Effector CD4-positive, alpha-beta T cell (primary cell): Measurements from ENCODE around the gene COL19A1.
A peak's percentile ranks its signal among the peaks of the same experiment; 100 is the strongest.
"Not testable (repeated sequence)": the region's sequence is repeated elsewhere in the genome, so short reads cannot be mapped to it uniquely, and the experiment has no call there.

ENCODE experiments used
- DNase-seq: peaks from one replicate; pipeline ENCODE4 v3.0.0-alpha.2; 2020

COL19A1 gene

DNA sequence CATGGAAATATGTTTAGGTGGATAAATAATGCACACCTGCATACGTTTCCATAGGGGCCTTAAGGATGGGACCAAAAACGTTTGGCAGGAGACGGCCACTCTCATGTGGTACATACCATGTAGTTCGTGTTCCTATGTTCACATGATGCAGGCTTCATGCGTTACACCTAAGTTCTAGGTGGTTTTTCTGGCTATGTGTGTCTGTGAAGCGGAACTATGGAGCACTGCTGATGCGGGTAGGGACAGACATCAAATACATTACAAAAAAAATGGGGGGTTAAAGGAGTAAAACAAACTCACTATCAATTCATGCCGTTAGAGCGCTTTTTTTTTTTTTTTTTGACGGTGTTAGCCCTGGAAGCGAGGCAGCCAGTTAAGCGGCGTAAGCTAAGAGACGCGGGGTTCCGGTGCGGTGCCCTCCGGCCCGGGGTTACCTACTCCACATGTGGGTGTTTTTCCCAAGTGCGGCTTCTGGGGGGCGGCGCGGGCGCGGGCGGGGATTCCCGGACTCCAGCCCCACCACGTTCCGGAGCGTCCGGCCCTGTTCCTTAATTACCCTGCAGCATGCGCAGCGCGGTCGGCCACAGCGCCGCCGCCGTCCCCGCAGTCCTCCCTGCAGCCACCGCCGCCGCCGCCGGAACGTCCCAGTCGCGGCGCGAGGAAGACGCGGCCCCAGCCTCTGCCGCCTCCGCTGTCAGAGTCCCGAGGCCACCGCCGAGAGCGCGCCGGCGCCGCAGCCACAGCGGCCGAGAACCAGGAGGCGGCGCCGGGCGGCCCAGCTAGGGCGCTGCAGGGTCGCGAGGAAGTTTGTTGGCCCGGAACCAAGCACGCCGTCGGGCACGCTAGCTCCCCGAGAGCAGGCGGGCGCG is 648 bp downstream of the COL19A1 start:
- DNase-seq: peak; percentile 45

DNA sequence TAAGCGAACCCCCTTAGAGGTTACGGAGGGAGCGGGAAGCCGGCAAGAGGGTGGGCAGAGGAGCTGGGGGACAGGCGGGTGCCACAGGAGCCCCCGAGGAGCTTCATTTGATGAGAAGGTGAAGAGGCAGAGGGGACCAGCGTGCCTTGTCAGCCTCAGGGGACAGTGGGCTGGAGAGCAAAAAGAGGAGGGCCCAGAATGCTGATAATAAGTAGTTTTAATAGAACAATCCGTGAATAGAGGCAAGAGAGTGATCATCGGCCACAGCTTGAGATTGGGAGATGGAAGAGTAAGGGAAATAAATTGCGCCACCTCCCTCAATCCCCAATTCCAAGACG is 1.3 kb downstream of the COL19A1 start:
- DNase-seq: no peak

DNA sequence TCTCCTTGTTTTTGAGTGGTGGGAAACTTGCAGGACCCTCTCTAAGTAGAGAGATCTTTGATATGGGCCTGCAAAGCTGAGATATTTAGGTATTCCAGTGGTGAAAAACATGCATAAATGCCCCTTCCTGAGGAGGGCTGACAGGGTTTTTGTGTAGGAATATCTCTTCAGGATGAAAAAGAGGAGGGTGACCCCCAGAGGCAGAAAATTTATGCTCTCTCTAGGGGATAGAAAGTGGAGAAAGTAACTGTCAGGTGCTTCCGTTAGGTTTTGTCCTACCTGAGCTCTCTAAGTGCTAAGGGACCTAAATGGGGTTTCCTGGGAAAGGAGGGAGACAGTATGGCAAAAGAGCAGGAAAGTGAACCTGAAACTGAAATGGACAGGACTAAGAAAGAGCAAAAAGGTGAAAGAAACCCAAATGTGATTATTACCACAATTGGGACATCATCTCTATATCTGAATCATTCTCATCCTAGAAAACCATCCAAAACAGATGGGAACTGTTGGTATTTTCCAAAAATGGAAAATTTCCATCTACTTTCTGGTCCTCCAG is 2.0 kb downstream of the COL19A1 start:
- DNase-seq: no peak

DNA sequence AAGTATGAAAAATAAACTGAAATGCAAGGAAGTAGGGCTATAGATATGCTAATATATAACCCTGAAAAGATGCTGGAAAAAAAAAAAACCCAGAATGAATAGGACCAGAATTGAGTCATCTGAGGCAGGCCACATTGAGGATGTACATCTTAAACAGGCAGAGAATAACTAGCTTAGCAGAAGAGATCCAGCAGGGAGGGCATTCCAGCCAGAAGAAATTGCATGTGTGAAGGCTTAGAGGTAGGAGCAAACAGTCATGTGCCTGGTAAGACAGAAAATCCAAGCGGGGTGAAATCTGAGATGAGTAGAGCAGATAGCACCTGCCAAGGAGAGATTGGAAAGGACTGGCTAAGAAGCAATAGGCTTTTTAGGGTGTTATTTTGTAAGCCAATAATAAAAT is 2.6 kb downstream of the COL19A1 start:
- no peak for DNase-seq

DNA sequence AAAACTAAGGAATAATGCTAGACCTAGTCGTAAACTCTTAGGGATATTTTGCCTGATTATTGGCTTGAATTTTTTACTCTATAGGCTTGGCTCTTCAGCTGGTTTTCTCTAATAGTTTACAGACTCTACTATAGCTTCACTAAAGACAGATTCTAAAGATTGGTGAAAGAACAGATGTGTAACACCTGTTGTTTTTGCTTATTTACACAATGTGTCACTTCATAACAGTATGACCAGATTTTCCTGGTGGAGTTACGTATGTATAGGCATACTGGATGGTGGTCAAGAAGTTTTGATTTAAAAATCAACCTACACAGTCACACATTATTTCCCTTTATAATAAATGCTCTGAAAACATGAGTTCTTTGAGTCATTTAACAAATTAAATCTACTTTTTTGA is 4.8 kb downstream of the COL19A1 start:
- no peak for DNase-seq

DNA sequence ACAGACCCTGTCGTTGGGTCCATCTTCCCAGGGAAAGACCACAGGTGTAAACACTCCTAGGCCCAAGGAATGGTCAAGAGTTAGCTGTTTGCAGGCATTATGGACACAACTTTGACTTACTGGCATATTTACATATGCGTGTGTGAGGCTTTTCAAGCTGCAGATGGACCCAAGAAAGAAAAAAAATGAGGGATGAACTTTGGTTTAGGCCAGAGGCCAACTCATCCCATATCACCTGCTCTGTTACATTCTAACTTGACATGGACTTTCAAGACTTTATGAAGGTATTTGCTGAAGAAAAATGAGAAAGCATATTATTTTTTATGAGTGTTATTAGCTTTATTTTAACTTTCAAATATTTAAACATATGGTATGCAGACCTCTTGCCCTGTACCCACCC is 6.9 kb downstream of the COL19A1 start:
- no peak for DNase-seq

DNA sequence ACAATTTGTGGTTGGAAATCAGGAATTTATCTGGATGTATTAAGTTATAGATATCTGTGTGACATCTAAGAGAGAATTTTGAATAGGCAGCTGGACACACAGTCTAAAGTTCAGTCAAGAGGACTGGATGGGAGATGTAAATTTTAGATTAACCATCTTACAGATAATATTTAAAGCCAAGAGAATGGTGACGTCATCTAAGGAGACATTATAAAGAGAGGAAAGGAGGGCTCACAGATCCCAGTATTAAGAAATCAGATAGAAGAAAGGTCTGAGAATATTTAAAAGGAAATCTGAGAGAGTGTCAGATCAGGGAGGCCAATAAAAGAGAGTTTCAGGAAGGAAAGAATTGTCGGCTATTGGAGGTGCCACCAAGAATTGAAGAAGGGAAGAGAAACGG is 9.4 kb downstream of the COL19A1 start:
- no peak for DNase-seq

DNA sequence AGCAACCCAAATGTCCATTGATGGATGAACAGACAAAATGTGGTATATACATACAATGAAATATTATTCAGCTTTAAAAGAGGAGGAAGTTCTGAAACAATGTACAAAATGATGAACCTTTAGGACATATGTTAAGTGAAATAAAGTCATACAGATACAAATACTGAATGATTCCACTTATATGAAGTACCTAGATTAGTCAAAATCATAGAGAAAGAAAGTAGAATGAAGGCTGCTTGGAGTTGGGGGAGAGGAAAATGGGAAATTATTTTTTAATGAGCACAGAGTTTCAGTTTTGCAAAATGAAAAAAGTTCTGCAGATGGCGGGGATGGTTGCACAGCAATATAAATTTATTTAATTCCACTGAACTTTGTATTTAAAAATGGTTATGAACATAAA is 12.4 kb downstream of the COL19A1 start:
- no peak for DNase-seq

DNA sequence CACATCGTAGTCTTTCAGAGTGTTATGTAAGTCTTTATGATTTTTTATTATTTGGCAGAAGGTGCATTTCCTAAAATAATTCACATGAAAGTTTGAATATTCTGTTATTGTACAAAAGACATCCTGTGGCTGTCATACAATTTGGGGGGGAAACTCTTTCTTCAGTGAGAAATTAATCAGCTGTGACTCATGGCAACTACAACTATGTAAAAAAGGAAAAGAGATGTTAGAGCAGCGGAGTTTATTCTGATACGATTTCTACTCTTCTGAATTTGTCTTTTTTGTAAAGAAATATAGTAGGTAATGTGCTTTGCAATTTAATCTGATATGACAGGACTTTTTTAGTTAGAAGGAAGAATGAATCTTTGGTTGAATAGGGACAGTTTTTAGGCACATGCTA is 14.2 kb downstream of the COL19A1 start:
- DNase-seq: no peak

DNA sequence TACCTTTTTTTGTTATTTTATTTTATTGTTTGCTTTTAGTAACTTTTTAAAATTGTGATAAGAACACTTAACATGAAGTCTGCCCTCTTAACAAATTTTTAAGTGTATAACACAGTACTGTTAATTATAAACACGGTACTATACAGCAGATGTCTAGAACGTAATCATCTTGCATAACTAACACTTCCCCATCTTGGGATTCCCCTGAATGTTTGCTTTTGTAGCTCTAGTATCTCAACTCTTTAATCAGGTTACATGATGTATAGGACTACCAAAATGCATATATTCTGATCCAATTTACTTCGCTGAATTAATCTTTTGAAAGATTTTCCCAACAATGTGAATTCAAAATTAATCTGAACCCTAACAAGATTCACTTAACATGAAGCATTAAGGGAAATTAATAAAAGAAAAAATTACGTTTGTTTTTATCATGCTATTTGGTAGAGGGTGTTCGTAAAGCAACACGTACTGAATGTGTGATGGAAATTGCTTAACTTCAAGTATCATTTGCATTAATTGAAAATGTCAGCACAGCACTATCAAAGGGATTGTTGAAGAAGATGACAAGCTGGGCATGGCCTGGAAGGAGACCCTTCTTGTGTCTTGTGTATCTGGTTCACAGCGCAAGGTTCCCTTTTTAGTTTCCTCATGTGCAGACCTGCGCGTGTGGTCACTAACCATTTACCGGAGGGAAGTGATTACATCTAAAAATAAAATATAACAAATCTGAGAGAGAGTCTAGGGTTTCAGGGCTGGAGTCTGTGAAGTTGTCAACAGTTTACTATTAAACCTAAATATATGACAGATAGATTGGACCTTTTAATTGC is 15.2 kb downstream of the COL19A1 start:
- no peak for DNase-seq

DNA sequence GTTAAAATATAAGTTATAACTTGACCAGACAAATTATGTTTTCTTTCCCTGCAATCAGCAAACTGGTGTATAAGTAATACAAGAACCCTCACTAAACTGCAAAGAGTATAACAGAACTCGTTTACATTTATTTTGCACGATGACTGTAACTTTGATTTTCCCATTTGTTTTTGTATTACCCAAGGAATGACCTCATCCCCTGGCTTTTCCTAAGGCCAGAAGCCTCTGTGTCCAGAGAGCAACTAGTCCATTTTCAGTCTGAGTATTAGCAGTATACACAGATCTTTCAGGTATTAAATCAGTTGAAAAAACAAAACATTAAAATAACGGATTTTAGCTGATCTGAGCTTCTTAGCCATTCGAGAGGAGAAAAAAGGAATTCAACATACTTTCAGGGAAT is 17.2 kb downstream of the COL19A1 start:
- no peak for DNase-seq

DNA sequence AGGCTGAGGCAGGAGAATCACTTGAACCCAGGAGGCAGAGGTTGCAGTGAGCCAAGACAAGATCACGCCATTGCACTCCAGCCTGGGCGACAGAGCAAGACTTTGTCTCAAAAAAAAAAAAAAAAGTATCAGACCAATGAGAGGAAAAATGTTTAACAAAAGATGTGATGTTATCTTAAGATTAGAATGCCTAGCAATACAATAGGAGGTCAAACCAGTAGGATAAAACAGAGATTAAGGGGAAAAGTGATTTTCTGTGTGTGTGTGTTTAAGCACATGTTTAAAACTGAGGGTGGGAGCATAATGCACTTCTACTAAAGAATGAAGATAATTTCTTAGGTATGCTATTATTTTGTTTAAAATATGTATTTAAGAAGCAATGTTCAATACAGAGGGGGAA is 17.9 kb downstream of the COL19A1 start:
- no peak for DNase-seq

DNA sequence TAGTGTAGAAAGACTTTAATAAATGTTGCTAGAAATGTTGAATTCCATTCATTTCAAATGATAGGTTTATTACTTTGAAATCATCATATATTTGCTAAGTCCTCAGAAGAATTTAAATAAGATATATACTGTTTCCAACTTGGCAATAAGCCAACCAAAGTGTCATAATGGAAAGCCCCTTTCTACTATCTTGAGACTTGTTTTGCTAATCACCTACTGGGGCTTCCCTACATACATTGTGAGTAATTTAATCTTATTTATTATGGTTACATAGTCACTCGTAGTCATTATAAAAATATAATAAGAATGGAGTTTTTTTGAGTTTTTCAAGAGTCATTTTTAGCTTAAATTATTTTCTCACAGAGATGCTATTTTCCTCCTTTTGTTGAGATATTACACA is 20.7 kb downstream of the COL19A1 start:
- DNase-seq: no peak

DNA sequence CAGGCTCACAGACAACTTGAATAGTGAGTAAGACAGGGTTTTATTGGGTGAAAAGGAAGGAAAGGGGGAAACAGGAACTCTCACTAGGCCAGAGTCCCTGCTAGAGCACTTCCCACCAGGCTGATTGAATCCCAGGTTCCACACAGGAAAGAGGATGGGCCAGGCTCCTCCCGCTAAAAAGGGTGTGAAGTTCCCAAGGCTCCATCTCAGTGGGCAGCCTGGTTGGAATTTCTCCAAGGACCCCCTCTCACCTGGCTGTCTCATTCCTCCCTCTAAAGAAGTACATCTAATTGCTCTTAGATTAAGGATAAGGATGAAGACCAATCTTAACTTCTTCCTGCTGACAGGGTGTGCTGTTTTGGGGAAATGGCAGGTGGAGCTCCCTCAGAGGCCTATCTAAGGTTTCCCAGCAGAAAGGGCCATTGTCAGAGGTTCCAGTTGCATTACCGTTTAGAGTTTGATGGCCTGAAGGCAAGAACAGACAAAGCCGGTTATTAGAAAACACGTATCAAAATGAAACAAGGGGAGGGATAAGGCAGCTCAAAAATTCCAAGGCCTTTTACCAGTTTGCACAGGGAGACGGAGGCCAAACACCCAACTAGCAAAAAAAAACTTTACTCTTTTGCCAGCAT is 21.5 kb downstream of the COL19A1 start:
- no peak for DNase-seq

DNA sequence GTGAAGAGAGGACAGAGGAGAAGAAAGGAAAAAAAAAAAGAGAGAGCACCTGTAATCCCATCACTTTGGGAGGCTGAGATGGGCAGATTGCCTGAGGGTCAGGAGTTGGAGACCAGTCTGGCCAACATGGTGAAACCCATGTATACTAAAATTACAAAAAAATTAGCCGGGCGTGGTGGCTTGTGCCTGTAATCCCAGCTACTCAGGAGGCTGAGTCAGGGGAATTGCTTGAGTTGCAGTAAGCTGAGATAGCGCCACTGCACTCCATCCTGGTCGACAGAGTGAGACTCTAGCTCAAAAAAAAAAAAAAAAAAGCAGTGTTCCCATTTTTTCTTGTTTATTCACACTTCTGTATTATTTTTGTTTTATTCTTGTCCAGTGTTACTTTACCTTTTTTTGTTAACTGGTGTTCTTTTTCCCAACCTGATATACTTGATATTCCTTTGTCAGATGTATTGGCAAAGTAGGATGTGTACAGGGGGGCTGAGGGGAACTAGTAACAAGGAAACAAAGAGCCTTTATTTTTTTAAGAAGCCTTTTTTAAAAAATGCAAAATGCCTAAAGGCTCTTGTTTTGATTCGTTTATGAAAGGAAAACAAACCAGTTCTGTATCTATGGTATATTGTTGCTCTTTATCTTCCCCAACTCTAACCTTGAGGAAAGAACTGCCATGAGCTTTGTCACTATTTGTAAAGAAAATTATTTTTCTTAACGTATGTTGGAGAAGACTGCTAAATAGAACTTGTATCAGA is 22.3 kb downstream of the COL19A1 start:
- DNase-seq: no peak

DNA sequence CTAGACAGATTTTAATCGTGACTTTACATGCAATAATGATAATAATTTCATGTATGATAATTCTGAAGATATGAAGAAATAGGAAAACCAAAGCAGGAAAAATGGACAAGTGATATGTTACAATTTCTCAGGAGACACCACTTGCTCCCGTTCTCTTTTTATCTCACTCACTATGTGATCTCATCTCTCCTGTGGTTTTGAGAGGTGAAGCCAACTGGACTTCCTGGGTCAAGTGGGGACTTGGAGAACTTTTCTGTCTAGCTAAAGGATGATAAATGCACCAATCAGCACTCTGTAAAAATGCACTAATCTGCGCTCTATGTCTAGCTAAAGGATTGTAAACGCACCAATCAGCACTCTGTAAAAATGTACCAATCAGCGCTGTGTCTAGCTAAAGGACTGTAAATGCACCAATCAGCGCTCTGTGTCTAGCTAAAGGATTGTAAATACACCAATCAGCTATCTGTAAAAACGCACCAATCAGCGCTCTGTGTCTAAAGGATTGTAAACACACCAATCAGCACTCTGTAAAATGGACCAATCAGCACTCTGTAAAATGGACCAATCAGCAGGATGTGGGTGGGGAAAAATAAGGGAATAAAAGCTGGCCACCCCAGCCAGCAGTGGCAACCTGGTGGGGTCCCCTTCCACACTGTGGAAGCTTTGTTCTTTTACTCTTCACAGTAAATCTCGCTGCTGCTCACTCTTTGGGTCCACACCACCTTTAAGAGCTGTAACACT is 23.0 kb downstream of the COL19A1 start:
- DNase-seq: not testable (repeated sequence)

DNA sequence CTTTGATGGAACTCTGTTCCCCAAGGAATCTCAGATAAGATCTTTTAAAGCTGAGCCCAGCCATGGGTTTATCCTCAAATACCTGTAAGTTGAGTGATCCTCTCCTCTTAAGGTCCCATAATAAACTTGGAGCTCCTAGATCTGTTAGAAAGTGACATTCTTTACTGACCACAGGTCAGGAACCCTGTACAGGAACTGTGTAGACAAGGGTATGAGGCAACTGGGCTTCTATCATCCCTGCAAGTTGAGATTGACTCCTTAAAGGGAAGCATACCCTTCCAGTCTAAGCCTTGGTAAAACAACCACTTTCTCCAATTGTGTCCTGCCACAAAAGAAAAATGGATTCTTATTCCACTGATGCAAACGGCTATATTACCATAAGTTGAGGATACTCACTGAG is 26.2 kb downstream of the COL19A1 start:
- not testable (repeated sequence) for DNase-seq

DNA sequence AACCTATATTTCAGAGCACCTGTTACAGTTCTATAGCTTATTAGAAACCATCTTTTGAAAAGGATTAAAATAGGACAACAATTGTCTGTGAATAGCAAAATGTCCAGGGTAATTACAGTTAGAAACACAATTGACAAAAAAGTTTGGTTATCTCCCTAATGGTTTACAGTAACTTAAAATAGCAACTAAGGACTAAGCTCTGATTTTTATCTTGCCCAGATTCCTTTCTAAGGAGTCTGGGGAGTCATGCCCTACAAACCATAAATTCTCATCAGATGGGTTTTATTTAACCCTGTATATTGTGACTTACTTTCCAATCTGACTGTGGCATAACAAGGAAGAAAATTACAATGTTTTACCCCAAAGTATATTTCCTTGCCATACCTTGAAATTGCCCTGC is 26.9 kb downstream of the COL19A1 start:
- DNase-seq: not testable (repeated sequence)

DNA sequence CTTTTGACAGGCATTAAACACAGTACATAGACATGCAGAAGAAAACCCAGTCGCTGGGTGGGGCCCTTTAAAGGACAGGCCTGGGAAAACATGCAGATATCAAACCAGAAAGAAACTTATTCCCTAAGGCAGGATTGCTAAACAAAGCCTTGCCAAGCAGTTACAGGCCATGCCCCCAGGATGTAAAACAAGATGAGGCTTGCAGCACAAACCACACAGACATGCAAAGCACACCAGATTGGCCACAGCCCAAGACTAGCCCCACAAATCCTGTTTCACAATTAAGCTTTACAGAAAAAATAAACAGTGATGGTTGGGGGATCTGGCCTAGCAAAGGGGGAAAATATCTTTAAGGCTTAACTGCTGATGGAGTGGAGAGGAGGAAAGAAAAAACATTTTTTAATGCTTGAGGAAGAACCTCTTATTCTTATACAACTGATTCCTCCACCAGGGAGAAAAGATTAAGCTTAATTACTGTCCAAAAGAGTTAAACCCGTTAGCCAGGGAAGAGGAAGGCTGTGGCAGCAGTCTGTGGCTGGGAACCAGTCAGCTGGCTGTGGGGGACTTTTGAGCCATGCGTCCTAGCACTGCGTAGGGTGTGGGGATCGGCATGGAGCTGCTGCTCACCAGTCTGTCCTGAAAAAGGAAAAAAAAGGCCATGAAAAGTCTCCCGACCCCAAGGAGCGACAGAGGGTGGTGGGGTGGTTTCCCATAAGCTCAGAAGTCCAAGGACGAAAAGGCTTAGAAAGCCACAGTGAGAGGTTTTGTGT is 28.4 kb downstream of the COL19A1 start:
- DNase-seq: no peak

DNA sequence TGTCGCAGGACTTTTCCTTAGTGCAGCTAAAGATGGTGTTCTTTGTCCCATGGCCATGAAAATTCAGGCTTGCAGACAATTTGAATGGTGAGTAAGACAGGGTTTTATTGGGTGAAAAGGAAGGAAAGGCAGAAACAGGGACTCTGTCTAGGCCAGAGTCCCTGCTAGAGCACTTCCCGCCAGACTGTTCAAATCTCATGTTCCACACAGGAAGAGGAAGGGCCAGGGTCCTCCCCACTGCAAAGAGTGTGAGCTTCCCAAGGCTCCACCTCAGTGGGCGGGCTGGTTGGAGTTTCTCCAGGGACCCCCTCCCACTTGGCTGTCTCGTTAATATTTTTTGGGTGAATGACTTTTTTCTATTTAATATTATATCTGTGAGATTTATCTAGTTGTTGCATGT is 29.0 kb downstream of the COL19A1 start:
- no peak for DNase-seq

DNA sequence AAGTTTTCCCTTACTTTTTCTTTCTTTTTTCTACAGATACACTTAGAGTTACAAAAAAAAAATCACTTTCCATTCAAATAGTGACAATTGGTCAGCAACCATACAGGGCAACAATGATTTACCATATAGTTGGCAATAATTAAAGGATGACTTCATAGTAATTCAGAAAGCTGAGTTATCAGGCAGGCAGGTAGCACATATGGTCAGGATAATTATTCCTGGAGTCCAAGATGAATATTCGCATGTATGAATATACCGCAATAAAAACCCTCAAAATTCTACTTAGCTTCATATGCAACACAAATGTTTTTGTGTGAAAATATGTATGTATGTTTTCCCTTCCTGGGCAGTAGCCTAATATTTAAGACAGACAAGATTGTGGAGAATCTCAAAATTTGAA is 34.5 kb downstream of the COL19A1 start:
- DNase-seq: no peak
